Measurements from ENCODE around the gene TCF12. TPM values are rescaled to one million over a fixed set of nuclear protein-coding genes. Genes with fewer than 3 reads are reported as not detected.

The TCF12 gene
- total RNA-seq, 2 experiments from 2014 or later: 55.8 to 59.4 TPM

DNA sequence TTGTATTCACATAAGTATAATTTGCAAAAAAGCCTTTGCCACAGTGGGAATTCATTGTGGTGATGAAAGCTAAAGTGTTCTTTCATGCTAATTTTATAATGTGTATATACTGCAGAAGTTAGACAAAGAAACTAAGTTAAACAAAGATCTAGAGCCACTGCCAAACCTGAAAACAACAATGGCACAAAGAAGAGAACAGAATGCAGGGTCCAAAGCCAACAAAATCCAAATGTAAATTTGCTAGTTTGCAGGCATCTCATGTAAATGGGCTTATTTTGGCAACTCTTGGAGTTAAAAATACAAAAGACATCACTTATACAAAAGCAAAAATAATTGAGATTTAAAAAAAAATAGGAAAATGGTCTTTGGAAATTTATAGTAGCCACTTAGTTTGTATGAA lies 123.0 kb downstream of the TCF12 start:
- Mint-ChIP-seq H3K36me3 (peaks cover 20% of the 10 kb centered on the region), H3K27ac (no peak overlapping the region), H3K4me3 (no peak overlapping the region), H3K27me3 (no peaks in the 10 kb centered on the region), H3K9me3 (peaks cover 4% of the 10 kb centered on the region), H3K4me1 (peaks cover 58% of the 10 kb centered on the region)
- DNase-seq: no peak

DNA sequence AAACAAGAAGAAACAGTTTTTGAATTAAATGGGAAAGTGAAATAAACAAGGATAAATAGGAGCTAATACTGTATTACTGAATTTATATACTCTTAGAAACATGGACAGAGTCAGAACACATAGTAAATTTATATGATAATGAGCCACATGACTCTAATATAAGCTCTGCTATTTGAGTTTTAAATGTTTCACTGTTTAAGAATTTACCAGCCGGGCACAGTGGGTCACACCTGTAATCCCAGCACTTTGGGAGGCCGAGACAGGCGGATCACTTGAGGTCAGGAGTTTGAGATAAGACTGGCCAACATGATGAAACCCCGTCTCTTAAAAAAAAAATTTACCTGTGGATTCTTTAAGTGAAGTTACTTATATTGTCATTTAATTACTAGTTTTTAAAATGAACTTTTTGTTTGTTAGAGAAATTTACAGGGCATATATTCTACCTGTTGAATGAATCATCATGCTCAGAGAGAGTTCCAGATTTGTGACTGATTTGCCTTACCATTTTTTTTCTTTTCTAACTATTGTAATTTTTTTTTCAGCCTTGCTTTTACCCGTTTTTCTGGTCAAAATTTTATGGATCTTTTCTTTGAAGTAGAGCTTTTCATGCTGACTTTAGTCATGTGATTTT lies 125.7 kb downstream of the TCF12 start:
- peaks cover 42% of the 10 kb centered on the region for H3K4me1 Mint-ChIP-seq
- H3K27me3 Mint-ChIP-seq: no peaks in the 10 kb centered on the region
- no peak overlapping the region for H3K27ac Mint-ChIP-seq
- no peak for DNase-seq
- peaks cover 11% of the 10 kb centered on the region for H3K36me3 Mint-ChIP-seq
- no peak overlapping the region for H3K4me3 Mint-ChIP-seq
- H3K9me3 Mint-ChIP-seq: no peaks in the 10 kb centered on the region

GRCh38 chr15:57044970-57045369 lies 126.5 kb downstream of the TCF12 start:
- no peak for DNase-seq
- Mint-ChIP-seq H3K9me3 (no peaks in the 10 kb centered on the region), H3K27me3 (no peaks in the 10 kb centered on the region), H3K27ac (no peak overlapping the region), H3K36me3 (peaks cover 13% of the 10 kb centered on the region), H3K4me1 (peaks cover 40% of the 10 kb centered on the region), H3K4me3 (no peak overlapping the region)

- Mint-ChIP-seq H3K27me3 (no peaks in the 10 kb centered on the region), H3K27ac (no peak overlapping the region), H3K4me1 (peaks cover 36% of the 10 kb centered on the region), H3K36me3 (peaks cover 13% of the 10 kb centered on the region), H3K9me3 (no peaks in the 10 kb centered on the region), H3K4me3 (no peak overlapping the region)
- no peak for DNase-seq
These were observed 127.4 kb downstream of the TCF12 start for GRCh38 chr15:57045741-57046382.

GRCh38 chr15:57048930-57049549 lies 130.6 kb downstream of the TCF12 start:
- Mint-ChIP-seq H3K27me3 (no peaks in the 10 kb centered on the region), H3K36me3 (peaks cover 17% of the 10 kb centered on the region), H3K27ac (no peak overlapping the region), H3K4me1 (peaks cover 42% of the 10 kb centered on the region), H3K9me3 (no peaks in the 10 kb centered on the region), H3K4me3 (no peak overlapping the region)
- DNase-seq: no peak

- H3K27ac Mint-ChIP-seq: no peak overlapping the region
- H3K36me3 Mint-ChIP-seq: peaks cover 14% of the 10 kb centered on the region
These were observed 135.0 kb downstream of the TCF12 start for GRCh38 chr15:57053470-57053869.

GRCh38 chr15:57054204-57054750 lies 135.8 kb downstream of the TCF12 start:
- Mint-ChIP-seq H3K36me3 (peaks cover 10% of the 10 kb centered on the region), H3K27me3 (no peaks in the 10 kb centered on the region), H3K4me3 (no peak overlapping the region), H3K4me1 (peaks cover 56% of the 10 kb centered on the region), H3K27ac (no peak overlapping the region), H3K9me3 (no peaks in the 10 kb centered on the region)
- DNase-seq: no peak

More at GRCh38 chr15:57053470-57053869, 135.0 kb downstream of the TCF12 start:
- no peaks in the 10 kb centered on the region for H3K27me3 Mint-ChIP-seq
- no peaks in the 10 kb centered on the region for H3K9me3 Mint-ChIP-seq
- no peak overlapping the region for H3K4me3 Mint-ChIP-seq
- no peak for DNase-seq
- H3K4me1 Mint-ChIP-seq: peaks cover 52% of the 10 kb centered on the region

GRCh38 chr15:57056357-57056756 lies 137.9 kb downstream of the TCF12 start:
- Mint-ChIP-seq H3K9me3 (no peaks in the 10 kb centered on the region), H3K36me3 (peaks cover 9% of the 10 kb centered on the region), H3K4me3 (no peak overlapping the region), H3K27me3 (no peaks in the 10 kb centered on the region), H3K4me1 (peaks cover 49% of the 10 kb centered on the region), H3K27ac (no peak overlapping the region)
- no peak for DNase-seq

DNA sequence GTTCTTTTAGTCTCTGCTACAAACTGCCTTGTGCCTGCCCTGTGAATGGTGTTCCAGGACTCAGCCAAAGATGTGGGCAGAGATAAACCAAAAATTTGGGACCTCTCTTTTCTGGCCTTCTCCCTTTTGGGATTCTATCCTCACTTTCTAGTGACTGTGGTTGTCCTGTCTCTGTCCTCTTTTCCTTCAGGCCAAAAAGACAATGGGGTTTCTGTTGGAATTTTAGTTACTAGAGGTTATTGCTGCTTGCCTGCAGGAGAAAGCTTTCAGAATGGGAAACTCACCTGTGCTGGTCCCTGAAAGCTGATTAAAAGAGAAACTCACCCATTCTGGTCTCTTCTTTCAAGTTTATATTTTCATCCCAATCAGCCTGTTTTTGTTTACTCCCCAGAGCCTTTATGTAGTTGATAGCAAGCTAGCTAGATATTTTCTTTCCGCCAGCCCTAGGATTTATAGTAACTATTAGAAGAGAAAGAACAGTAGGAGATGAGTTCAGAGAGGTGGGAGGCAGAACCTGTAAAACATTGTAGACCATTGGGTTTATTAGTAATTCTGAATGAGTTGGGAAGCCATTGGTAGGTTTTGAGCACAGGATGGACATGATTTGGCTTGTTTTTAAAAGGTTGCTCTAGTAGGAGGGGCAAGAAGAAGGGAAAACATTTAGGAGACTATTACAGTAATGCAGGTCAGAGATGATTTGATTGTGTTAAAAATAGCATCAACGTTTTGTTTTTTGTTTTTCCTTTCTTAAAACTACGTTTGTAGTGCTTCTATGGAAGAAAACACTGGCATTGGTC lies 138.9 kb downstream of the TCF12 start:
- Mint-ChIP-seq H3K4me3 (no peak overlapping the region), H3K27me3 (no peaks in the 10 kb centered on the region), H3K36me3 (peaks cover 8% of the 10 kb centered on the region), H3K27ac (no peak overlapping the region), H3K9me3 (no peaks in the 10 kb centered on the region), H3K4me1 (peaks cover 45% of the 10 kb centered on the region)
- DNase-seq: no peak

DNA sequence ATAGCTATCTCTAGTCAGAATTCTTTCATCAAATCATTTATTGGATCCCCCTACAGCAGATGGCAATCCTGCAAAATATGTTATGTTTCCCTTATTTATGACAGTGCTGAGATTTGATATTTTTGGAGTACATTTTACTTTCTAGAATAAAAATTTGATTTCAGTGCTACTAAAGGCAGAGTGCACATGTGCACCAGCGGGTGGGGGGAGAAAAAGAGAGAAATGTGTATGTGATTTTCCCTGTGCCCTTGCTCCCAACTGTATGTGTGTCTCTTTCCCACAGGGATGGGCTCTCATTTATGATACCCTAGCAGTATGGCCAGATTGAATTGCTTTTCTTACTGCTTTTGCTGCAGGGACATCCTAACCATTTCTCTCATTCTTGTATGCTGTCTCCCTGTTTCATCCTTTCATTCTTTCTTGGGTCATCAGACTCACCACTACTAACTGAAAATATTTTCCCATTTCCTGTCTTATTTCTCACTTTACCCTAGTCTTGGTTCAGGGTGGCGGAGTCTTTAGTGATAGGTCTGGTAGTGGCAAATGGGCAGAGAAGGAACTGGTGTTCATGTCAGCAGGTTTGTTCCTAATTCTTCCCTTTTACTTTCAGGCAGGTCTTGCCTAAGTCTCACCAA lies 140.7 kb downstream of the TCF12 start:
- Mint-ChIP-seq H3K4me1 (peaks cover 38% of the 10 kb centered on the region), H3K27ac (no peak overlapping the region), H3K4me3 (no peak overlapping the region), H3K27me3 (no peaks in the 10 kb centered on the region), H3K9me3 (no peaks in the 10 kb centered on the region), H3K36me3 (peaks cover 13% of the 10 kb centered on the region)
- no peak for DNase-seq

DNA sequence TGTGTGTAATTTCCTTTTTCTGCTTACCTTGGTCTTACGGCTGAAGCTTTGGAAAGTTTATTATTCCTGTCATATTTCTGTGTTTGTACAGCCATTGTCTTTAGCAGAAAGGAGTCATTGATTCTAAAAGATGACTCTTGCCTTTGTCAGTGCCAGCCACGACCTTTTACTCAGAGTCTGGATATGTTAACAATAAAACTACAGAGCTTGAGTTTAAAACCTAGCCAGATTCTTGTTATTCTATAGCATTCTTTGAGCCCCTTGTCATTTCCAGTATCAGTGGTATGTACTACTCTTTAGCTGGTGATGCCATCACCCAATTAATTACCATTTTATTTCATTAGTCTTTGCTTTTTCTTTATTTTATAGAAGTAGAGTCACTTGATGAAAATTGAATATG lies 142.4 kb downstream of the TCF12 start:
- Mint-ChIP-seq H3K36me3 (peaks cover 13% of the 10 kb centered on the region), H3K4me3 (no peak overlapping the region), H3K4me1 (peaks cover 29% of the 10 kb centered on the region), H3K9me3 (no peaks in the 10 kb centered on the region), H3K27me3 (no peaks in the 10 kb centered on the region), H3K27ac (no peak overlapping the region)
- no peak for DNase-seq

- Mint-ChIP-seq H3K9me3 (no peaks in the 10 kb centered on the region), H3K4me3 (no peak overlapping the region), H3K27ac (no peak overlapping the region), H3K36me3 (peaks cover 13% of the 10 kb centered on the region), H3K4me1 (peaks cover 29% of the 10 kb centered on the region), H3K27me3 (no peaks in the 10 kb centered on the region)
- no peak for DNase-seq
These were observed 142.8 kb downstream of the TCF12 start for GRCh38 chr15:57061281-57061680.

- Mint-ChIP-seq H3K27ac (no peak overlapping the region), H3K27me3 (no peaks in the 10 kb centered on the region), H3K9me3 (no peaks in the 10 kb centered on the region), H3K4me3 (no peak overlapping the region), H3K4me1 (peaks cover 29% of the 10 kb centered on the region), H3K36me3 (peaks cover 13% of the 10 kb centered on the region)
- DNase-seq: no peak
These were observed 143.3 kb downstream of the TCF12 start for GRCh38 chr15:57061696-57062095.

DNA sequence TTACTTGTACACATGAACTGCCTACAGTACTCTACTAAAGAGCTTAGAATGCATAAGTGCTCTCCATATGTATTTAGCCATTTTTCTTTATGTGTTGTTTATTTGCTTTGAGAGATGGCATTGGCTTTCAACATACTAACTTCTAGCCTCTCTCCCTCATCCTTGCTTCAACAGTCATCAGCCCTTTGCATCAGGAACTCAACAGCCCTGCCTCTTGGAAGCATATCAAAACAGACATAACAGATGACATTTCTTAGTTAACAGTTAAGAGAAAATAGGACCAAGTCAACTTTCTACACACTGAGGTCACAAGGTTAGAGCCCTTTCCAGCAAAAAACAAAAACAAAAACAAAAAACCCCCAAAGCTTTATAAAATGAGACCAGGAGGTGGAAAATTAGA lies 145.6 kb downstream of the TCF12 start:
- H3K27me3 Mint-ChIP-seq: no peaks in the 10 kb centered on the region
- peaks cover 13% of the 10 kb centered on the region for H3K36me3 Mint-ChIP-seq
- H3K27ac Mint-ChIP-seq: no peak overlapping the region
- DNase-seq: no peak
- peaks cover 17% of the 10 kb centered on the region for H3K4me1 Mint-ChIP-seq
- H3K9me3 Mint-ChIP-seq: no peaks in the 10 kb centered on the region
- H3K4me3 Mint-ChIP-seq: no peak overlapping the region

All from activated naive CD8-positive, alpha-beta T cell treated with anti-CD3 and anti-CD28 coated beads for 36 hours (primary cell).